Germinal center (tissue), 1 donor: ENCODE results near the gene CEACAM16.
"Not testable (repeated sequence)": the region's sequence is repeated elsewhere in the genome, so short reads cannot be mapped to it uniquely, and the experiment has no call there.

Experiments
- DNase-seq: peaks from one replicate; pipeline ENCODE4 v3.0.0; 2012; ENCODE audit warnings: mixed read lengths, low spot score

The CEACAM16 gene

GRCh38 chr19:44698492-44699201 lies at the start of gene CEACAM16:
Gene CEACAM16, plus strand, starts transcription at chr19:44699151. Its CDS starts 2,306 bp downstream, at chr19:44701457.
- DNase-seq = no peak

DNA sequence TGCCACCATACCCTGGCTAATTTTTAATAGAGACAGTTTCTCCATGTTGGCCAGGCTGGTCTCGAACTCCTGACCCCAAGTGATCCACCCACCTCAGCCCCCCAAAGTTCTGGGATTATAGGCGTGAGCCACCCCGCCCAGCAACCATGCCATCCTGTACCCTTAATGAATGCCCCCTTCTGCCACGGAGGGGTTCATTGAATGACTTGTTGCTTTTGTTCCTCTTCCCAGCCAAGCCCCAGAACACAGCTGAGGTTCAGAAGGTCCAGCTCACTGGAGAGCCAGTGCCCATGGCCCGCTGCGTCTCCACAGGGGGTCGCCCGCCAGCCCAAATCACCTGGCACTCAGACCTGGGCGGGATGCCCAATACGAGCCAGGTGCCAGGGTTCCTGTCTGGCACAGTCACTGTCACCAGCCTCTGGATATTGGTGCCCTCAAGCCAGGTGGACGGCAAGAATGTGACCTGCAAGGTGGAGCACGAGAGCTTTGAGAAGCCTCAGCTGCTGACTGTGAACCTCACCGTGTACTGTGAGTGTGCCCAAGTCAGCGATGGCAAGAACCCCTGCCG lies 49.3 kb upstream of the CEACAM16 start:
- DNase-seq = no peak

GRCh38 chr19:44653343-44653742 lies 45.6 kb upstream of the CEACAM16 start:
- DNase-seq = no peak

DNA sequence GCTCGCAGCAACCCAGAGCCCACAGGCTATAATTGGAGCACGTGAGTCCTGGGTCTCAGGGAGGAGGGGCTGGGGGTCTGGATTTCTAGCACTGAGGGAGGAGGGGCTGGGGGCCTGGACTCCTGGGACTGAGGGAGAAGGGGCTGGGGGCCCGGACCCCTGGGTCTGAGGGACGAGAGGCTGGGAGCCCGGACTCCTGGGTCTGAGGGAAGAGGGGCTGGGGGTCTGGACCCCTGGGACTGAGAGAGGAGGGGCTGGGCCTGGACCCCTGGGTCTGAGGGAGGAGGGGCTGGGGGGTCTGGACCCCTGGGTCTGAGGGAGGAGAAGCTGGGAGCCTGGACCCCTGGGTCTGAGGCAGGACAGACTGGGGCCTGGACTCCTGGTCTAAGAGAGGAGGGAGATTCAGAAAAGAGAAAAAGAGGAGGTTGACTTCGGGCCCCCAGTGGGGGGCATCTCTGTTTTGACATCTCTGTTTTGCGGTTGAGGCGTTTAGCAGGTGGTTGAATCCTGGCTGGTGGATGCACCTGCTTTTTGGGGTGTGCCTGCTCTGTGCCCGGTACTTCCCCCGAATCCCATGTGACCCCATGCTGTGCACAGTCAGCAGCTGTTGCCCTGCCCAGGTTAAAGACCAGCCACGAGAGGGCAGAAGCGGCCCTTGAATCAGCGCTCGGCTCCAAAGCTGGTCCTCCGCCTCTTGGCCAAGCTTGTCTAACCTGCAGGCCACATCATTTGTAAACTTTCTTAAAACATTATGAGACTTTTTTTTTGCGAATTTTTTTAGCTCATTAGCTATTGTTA lies 44.8 kb upstream of the CEACAM16 start:
- DNase-seq = peak; percentile 90

DNA sequence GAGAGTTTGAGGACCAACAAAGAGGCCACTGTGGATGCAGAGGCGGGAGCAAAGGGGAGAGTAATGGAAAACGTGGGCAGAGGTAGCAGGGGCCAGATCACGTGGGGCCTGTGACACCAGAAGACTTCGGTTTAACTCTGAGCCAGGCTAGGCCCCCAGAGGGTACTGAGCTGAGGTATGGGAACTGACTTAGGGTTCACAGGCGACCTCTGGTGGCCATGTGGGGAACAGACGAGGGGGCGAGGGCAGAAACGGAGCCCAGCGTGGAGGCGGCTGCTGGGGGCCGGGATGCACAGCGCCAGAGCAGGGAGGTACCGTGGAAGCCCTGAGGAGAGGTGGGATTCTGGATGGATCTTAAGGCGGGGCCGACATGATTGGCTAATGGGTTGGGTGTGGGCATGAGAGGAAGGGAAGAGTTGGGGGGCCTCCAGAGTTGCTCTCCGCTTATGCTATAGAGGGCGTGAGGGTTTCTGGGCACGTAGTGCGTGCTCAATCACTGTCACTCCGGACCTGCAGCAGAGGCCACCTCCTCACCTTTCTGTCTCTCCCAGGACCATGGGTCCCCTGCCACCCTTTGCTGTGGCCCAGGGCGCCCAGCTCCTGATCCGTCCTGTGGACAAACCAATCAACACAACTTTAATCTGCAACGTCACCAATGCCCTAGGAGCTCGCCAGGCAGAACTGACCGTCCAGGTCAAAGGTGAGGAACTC lies 41.6 kb upstream of the CEACAM16 start:
- DNase-seq = peak; percentile 85

DNA sequence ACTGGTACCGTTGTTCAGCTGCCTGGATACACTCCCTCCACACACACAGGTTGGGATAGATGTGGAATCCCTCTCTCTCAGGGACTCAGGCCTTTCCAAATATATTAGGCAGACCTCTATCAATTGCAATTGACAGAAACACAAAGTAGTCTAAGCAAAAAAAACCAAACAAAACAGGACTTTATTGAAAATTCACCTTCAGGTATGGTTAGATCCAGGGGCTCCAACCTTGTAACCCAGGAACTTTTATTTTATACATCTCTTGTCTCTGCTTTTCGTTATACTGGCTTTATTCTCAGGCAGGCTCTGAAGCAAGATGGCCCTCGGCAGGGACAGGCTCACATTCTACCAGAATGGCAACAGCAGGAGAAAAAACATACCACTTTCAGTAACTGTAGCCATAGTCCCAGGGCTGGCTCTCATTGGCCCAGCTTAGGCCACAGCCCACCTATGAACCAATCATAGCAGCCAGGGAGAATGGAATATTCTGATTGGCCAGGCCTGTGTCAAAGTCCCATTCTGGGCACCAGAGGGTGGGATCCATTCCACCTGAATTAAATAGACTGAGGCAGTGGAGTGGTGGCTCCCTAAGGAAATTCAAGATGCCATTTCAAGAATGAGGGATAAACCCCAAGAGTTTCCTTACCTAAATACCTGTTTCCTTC lies 40.8 kb upstream of the CEACAM16 start:
- DNase-seq = no peak

DNA sequence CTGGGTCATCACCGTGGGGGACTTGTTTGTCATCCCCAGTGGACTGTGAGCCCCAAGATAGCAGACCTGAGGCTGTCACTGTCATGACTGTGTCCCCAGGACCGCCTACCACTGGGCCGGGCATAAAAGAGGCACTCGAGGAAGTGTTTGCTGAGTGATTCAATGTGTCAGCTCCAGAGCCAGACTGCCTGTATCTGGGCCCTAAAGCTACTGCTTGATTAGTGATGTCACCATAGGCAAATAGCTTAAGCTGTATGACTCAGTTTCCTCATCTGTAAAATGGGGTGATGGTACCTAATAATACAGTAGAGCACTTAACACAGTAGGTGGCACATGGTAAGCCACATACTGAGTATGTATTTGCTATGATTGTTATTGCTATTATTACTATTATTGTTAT lies 38.9 kb upstream of the CEACAM16 start:
- DNase-seq = no peak

DNA sequence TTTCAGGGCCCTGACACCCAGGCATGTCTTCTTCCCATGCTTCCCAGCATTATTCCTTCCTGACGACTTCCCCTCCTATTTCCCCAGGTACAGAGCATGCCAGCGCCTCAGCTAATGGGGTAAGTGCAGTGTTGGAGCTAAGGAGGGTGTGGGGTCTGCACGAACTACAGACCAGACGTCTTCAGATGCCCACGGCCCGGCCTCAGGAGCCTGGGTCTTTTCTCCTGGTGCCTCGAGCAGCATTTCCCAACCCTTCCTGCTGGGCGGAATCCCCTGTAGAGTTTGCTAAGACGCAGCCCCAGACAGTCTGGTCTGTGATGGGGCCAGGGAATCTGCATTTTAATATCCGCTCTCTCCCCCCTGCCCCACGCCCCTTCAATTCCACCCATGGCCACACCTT lies 37.7 kb upstream of the CEACAM16 start:
- no peak for DNase-seq

GRCh38 chr19:44661904-44662303 lies 37.0 kb upstream of the CEACAM16 start:
- DNase-seq = no peak

GRCh38 chr19:44662691-44663385 lies 36.1 kb upstream of the CEACAM16 start:
- DNase-seq = no peak

DNA sequence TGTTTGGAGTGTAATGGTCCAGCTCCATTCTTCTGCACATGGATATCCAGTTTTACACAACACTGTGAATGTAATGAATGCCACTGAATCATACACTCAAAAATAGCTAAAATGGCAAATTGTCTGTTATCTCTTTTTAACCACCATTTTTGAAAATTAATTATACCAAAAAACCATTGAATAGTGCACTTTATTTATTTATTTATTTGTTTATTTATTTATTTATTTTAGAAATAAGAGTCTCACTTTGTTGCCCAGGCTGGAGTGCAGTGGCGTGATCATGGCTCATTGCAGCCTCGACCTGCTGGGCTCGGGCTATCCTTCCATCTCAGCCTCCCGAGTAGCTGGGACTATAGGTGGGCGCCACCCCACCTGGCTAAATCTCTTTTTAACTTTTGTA lies 35.0 kb upstream of the CEACAM16 start:
- no peak for DNase-seq

DNA sequence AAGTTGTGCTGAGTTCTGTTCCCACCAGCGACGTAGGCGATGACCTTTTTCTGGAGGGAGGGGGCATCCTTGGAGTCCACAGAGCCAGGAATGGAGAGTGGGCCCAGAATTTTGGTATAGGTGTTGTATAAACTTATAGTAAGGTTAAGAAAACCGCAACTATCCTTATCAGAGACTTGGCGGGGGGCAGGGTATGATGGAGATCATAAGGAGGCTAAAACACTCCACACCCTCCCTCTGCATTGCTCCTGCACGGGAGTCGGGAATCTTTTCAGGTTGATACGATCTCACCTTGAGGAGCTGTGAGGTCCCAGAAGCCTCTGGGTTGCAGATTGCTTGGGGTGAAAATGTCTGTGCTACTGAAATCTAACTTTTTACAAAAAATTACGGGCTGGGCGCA lies 34.0 kb upstream of the CEACAM16 start:
- no peak for DNase-seq

- no peak for DNase-seq
Observed at GRCh38 chr19:44666852-44667556, 31.9 kb upstream of the CEACAM16 start.

DNA sequence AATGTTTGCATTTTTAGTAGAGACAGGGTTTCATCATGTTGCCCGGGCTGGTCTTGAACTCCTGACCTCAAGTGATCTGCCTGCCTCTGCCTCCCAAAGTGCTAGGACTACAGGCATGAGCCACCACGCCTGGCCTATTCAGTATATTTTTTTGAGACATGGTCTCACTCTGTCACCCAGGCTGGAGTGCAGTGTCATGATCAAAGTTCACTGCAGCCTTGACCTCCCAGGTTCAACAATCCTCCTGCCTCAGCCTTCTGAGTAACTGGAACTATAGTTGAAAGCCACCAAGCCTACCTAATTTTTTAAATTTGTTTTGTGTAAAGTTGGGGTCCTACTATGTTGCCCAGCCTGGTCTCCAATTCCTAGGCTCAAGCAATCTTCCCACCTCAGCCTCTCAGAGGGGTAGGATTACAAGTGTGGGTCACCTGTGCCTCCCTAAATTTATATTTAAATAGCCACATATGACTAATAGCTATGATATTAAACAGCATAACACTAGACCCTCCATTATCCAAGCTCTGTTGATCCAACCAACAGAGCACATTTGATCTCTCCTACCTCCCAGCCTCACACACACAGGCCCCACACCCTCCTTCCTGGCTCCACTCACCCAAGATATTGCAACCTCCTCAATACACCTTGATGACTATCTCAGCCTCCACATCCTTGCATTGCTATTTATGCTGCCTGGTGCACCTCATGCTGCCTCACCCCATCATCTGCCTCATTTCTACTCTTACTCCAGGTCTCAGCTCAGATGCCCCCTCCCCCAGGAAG lies 29.8 kb upstream of the CEACAM16 start:
- no peak for DNase-seq

DNA sequence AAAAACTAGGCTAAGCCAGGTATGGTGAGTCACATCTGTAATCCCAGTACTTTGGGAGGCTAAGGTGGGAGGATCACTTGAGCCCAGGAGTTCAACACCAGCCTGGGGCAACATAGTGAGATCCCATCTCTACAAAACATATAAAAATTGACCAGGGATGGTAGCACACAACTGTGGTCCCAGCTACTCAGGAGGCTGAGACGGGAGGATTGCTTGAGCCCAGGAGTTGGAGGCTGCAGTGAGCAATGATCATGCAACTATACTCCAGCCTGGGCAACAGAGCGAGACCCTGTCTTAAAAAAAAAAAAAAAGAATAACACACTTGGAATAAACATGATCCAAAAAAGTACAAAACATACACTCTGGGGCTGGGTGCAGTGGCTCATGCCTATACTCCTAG lies 28.9 kb upstream of the CEACAM16 start:
- not testable (repeated sequence) for DNase-seq

- DNase-seq = no peak
Observed at GRCh38 chr19:44671400-44671799, 27.6 kb upstream of the CEACAM16 start, which contains the start of gene CEACAM19. Gene CEACAM19, plus strand, starts transcription at chr19:44671482. Its CDS starts 450 bp downstream, at chr19:44671932.

DNA sequence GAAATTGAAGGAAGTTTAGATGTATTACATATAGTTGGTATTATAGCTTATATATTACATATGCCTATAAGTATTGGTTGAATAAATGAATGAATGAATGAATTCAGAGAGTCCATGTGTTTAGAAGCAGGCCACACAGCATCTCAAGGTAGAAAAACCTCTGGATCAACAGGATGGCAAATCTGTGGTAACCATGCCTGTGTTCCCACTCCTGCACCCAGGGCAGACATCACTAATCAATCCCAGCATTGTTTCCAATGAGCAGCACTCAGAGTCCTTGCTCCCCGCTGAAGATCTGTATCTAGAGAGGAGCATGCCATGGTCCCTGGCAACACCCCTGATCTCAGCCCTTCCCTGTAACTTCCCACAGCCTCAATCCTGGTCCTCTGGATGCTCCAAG lies 26.7 kb upstream of the CEACAM16 start:
- no peak for DNase-seq

GRCh38 chr19:44673510-44673909 lies 25.4 kb upstream of the CEACAM16 start:
- DNase-seq = no peak

- DNase-seq = no peak
Observed at GRCh38 chr19:44675521-44675920, 23.4 kb upstream of the CEACAM16 start.
